WTC11 (cell line): Measurements from ENCODE around the gene NOP10. TPM values are rescaled to one million over a fixed set of nuclear protein-coding genes. Genes with fewer than 3 reads are reported as not detected.

Source experiments
- ATF1 ChIP-seq: sonication (generic); formaldehyde crosslinking; IDR thresholded peaks from 2 replicates; pipeline ENCODE4 v1.8.1; 2023; ENCODE audit warnings: mild to moderate bottlenecking, moderate library complexity, missing genetic modification reagents
- CREM ChIP-seq: sonication (generic); formaldehyde crosslinking; IDR thresholded peaks from 2 replicates; pipeline ENCODE4 v1.8.1; 2022; ENCODE audit warnings: mild to moderate bottlenecking, missing genetic modification reagents, moderate library complexity
- FOXK1 ChIP-seq: sonication (generic); formaldehyde crosslinking; IDR thresholded peaks from 2 replicates; pipeline ENCODE4 v1.8.0; 2022; ENCODE audit warnings: mild to moderate bottlenecking, moderate library complexity, missing genetic modification reagents
- GABPB1 ChIP-seq: sonication (generic); formaldehyde crosslinking; IDR thresholded peaks from 2 replicates; pipeline ENCODE4 v1.8.1; 2023; ENCODE audit warnings: mild to moderate bottlenecking, missing genetic modification reagents
- HMGA2 ChIP-seq: fragments of 250-450 bp; sonication (Bioruptor Pico); IDR thresholded peaks from 2 replicates; pipeline ENCODE4 v1.4.0; 2021; ENCODE audit warnings: mild to moderate bottlenecking, moderate library complexity
- IRF2 ChIP-seq: sonication (generic); formaldehyde crosslinking; IDR thresholded peaks from 2 replicates; pipeline ENCODE4 v1.8.0; 2022; ENCODE audit warnings: low read depth, missing genetic modification reagents, borderline replicate concordance
- NFE2L1 ChIP-seq: sonication (generic); formaldehyde crosslinking; IDR thresholded peaks from 2 replicates; pipeline ENCODE4 v1.8.1; 2023; ENCODE audit warnings: missing genetic modification reagents
- NFYB ChIP-seq: sonication (generic); formaldehyde crosslinking; conservative IDR thresholded peaks from 2 replicates; pipeline ENCODE4 v1.8.0; 2022; ENCODE audit warnings: low read depth, missing genetic modification reagents
- NR3C1 ChIP-seq: sonication (generic); formaldehyde crosslinking; conservative IDR thresholded peaks from 2 replicates; pipeline ENCODE4 v1.8.1; 2023; ENCODE audit warnings: low read depth, mild to moderate bottlenecking, missing genetic modification reagents
- PRRX2 ChIP-seq: fragments of 250-450 bp; sonication (Bioruptor Pico); IDR thresholded peaks from 2 replicates; pipeline ENCODE4 v1.8.0; 2021; ENCODE audit warnings: mild to moderate bottlenecking
- RELA ChIP-seq: sonication (generic); formaldehyde crosslinking; IDR thresholded peaks from 2 replicates; pipeline ENCODE4 v1.8.1; 2022; ENCODE audit warnings: missing genetic modification reagents, mild to moderate bottlenecking, borderline replicate concordance
- SP1 ChIP-seq: sonication (generic); formaldehyde crosslinking; conservative IDR thresholded peaks from 2 replicates; pipeline ENCODE4 v1.8.1; 2022; ENCODE audit warnings: missing genetic modification reagents
- TCF7 ChIP-seq: sonication (generic); formaldehyde crosslinking; IDR thresholded peaks from 2 replicates; pipeline ENCODE4 v1.8.0; 2022; ENCODE audit warnings: mild to moderate bottlenecking, low read depth, missing genetic modification reagents, moderate library complexity
- TEAD1 ChIP-seq: sonication (generic); formaldehyde crosslinking; IDR thresholded peaks from 2 replicates; pipeline ENCODE4 v1.8.0; 2022; ENCODE audit warnings: mild to moderate bottlenecking, missing genetic modification reagents
- ZNF396 ChIP-seq: fragments of 250-450 bp; sonication (Bioruptor Pico); IDR thresholded peaks from 2 replicates; pipeline ENCODE4 v1.8.0; 2021; ENCODE audit warnings: mild to moderate bottlenecking, moderate library complexity, borderline replicate concordance
- ZNF416 ChIP-seq: fragments of 250-450 bp; sonication (Bioruptor Pico); IDR thresholded peaks from 2 replicates; pipeline ENCODE4 v1.9.0; 2021; ENCODE audit warnings: mild to moderate bottlenecking, inconsistent platforms
- total RNA-seq: library from RNA; stranded (reverse); gene quantifications from 3 replicates; pipeline ENCODE4 v1.2.3, GENCODE V29; 2021
- TF ChIP-seq, protein P1 (sequence below): sonication (generic); formaldehyde crosslinking; IDR thresholded peaks from 2 replicates; pipeline ENCODE4 v1.8.1; 2023; ENCODE audit warnings: mild to moderate bottlenecking, missing genetic modification reagents, moderate library complexity
- TF ChIP-seq, protein P2 (sequence below): sonication (generic); formaldehyde crosslinking; IDR thresholded peaks from 2 replicates; pipeline ENCODE4 v1.8.0; 2023; ENCODE audit warnings: missing genetic modification reagents, mild to moderate bottlenecking, borderline replicate concordance
- TF ChIP-seq, protein P3 (sequence below): sonication (generic); formaldehyde crosslinking; IDR thresholded peaks from 2 replicates; pipeline ENCODE4 v1.8.0; 2022; ENCODE audit warnings: mild to moderate bottlenecking, missing genetic modification reagents
- TF ChIP-seq, protein P4 (sequence below): sonication (generic); formaldehyde crosslinking; conservative IDR thresholded peaks from 2 replicates; pipeline ENCODE4 v1.8.1; 2022; ENCODE audit warnings: mild to moderate bottlenecking, missing genetic modification reagents
- TF ChIP-seq, protein P5 (sequence below): fragments of 250-450 bp; sonication (Bioruptor Pico); IDR thresholded peaks from 2 replicates; pipeline ENCODE4 v1.8.0; 2021; ENCODE audit warnings: mild to moderate bottlenecking
- TF ChIP-seq, protein P6 (sequence below): sonication (generic); formaldehyde crosslinking; IDR thresholded peaks from 2 replicates; pipeline ENCODE4 v1.8.1; 2023; ENCODE audit warnings: mild to moderate bottlenecking, missing genetic modification reagents, borderline replicate concordance
- TF ChIP-seq, protein P7 (sequence below): sonication (generic); formaldehyde crosslinking; IDR thresholded peaks from 2 replicates; pipeline ENCODE4 v1.8.1; 2023; ENCODE audit warnings: mild to moderate bottlenecking, moderate library complexity, missing genetic modification reagents

NOP10 gene
- total RNA-seq, 1 experiment from 2014 or later: 220 TPM

DNA sequence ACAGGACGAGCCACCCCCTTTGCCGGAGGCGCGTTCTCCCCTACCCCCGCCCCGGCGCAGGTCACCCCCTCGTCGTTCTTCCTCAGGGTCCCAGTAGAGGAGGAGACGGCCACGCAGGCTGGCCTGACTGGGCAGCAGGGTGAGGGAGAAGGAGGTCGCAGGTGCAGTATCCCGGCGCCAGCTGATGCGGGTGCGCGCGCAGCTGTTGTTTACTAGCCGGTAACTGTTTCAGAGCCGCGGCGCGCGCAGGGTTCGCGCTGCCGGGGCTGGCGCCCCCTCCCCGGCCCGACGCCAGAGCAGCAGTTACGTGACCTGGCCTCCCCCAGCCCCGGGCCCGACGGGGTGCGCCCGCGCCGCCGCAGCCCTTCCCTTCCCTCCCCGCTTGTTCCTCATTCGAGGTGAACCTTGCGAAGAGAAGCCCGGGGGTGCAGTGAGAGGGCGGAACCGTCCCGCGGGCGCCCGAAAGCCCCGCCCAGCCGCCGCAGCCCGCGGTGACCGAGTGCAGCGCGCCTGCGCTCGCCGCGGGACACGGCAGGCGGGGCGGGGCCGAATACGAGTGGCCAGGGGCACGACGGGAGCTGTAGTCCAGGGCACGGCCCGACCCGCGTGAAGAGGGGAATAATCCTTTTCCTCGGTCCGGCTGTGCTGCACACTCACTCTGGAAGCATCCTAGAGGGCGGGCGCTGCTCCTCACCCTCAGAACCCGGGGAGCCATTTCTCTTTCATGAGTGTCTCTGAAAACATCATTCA is 5.2 kb downstream of the NOP10 start, which contains the start of gene SLC12A6 (continued):
- TF ChIP-seq NFYB (CRISPR knock-in tag) (no peak), PRRX2 (CRISPR knock-in tag) (no peak), TCF7 (CRISPR knock-in tag) (no peak), SP1 (CRISPR knock-in tag) (peak; percentile 83), GABPB1 (CRISPR knock-in tag) (no peak), RELA (CRISPR knock-in tag) (no peak), ZNF396 (no peak), NR3C1 (CRISPR knock-in tag) (no peak), CREM (CRISPR knock-in tag) (no peak), NFE2L1 (CRISPR knock-in tag) (no peak; the same call in 1 of the 2 replicates), ATF1 (CRISPR knock-in tag) (no peak), ZNF416 (CRISPR knock-in tag) (no peak), HMGA2 (no peak), IRF2 (CRISPR knock-in tag) (no peak), TEAD1 (CRISPR knock-in tag) (no peak), FOXK1 (CRISPR knock-in tag) (peak; percentile 97)
- TF ChIP-seq, protein P1, sequence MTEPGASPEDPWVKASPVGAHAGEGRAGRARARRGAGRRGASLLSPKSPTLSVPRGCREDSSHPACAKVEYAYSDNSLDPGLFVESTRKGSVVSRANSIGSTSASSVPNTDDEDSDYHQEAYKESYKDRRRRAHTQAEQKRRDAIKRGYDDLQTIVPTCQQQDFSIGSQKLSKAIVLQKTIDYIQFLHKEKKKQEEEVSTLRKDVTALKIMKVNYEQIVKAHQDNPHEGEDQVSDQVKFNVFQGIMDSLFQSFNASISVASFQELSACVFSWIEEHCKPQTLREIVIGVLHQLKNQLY (CRISPR knock-in tag): no peak
- TF ChIP-seq, protein P2, sequence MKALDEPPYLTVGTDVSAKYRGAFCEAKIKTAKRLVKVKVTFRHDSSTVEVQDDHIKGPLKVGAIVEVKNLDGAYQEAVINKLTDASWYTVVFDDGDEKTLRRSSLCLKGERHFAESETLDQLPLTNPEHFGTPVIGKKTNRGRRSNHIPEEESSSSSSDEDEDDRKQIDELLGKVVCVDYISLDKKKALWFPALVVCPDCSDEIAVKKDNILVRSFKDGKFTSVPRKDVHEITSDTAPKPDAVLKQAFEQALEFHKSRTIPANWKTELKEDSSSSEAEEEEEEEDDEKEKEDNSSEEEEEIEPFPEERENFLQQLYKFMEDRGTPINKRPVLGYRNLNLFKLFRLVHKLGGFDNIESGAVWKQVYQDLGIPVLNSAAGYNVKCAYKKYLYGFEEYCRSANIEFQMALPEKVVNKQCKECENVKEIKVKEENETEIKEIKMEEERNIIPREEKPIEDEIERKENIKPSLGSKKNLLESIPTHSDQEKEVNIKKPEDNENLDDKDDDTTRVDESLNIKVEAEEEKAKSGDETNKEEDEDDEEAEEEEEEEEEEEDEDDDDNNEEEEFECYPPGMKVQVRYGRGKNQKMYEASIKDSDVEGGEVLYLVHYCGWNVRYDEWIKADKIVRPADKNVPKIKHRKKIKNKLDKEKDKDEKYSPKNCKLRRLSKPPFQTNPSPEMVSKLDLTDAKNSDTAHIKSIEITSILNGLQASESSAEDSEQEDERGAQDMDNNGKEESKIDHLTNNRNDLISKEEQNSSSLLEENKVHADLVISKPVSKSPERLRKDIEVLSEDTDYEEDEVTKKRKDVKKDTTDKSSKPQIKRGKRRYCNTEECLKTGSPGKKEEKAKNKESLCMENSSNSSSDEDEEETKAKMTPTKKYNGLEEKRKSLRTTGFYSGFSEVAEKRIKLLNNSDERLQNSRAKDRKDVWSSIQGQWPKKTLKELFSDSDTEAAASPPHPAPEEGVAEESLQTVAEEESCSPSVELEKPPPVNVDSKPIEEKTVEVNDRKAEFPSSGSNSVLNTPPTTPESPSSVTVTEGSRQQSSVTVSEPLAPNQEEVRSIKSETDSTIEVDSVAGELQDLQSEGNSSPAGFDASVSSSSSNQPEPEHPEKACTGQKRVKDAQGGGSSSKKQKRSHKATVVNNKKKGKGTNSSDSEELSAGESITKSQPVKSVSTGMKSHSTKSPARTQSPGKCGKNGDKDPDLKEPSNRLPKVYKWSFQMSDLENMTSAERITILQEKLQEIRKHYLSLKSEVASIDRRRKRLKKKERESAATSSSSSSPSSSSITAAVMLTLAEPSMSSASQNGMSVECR (CRISPR knock-in tag): peak; percentile 89; the same call in 1 of the 2 replicates
- TF ChIP-seq, protein P3, sequence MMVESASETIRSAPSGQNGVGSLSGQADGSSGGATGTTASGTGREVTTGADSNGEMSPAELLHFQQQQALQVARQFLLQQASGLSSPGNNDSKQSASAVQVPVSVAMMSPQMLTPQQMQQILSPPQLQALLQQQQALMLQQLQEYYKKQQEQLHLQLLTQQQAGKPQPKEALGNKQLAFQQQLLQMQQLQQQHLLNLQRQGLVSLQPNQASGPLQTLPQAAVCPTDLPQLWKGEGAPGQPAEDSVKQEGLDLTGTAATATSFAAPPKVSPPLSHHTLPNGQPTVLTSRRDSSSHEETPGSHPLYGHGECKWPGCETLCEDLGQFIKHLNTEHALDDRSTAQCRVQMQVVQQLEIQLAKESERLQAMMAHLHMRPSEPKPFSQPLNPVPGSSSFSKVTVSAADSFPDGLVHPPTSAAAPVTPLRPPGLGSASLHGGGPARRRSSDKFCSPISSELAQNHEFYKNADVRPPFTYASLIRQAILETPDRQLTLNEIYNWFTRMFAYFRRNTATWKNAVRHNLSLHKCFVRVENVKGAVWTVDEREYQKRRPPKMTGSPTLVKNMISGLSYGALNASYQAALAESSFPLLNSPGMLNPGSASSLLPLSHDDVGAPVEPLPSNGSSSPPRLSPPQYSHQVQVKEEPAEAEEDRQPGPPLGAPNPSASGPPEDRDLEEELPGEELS (CRISPR knock-in tag): peak; percentile 70; the same call in 1 of the 2 replicates
- TF ChIP-seq, protein P4, sequence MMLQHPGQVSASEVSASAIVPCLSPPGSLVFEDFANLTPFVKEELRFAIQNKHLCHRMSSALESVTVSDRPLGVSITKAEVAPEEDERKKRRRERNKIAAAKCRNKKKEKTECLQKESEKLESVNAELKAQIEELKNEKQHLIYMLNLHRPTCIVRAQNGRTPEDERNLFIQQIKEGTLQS (CRISPR knock-in tag): no peak
- TF ChIP-seq, protein P5, sequence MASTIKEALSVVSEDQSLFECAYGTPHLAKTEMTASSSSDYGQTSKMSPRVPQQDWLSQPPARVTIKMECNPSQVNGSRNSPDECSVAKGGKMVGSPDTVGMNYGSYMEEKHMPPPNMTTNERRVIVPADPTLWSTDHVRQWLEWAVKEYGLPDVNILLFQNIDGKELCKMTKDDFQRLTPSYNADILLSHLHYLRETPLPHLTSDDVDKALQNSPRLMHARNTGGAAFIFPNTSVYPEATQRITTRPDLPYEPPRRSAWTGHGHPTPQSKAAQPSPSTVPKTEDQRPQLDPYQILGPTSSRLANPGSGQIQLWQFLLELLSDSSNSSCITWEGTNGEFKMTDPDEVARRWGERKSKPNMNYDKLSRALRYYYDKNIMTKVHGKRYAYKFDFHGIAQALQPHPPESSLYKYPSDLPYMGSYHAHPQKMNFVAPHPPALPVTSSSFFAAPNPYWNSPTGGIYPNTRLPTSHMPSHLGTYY (CRISPR knock-in tag): no peak
- TF ChIP-seq, protein P6, sequence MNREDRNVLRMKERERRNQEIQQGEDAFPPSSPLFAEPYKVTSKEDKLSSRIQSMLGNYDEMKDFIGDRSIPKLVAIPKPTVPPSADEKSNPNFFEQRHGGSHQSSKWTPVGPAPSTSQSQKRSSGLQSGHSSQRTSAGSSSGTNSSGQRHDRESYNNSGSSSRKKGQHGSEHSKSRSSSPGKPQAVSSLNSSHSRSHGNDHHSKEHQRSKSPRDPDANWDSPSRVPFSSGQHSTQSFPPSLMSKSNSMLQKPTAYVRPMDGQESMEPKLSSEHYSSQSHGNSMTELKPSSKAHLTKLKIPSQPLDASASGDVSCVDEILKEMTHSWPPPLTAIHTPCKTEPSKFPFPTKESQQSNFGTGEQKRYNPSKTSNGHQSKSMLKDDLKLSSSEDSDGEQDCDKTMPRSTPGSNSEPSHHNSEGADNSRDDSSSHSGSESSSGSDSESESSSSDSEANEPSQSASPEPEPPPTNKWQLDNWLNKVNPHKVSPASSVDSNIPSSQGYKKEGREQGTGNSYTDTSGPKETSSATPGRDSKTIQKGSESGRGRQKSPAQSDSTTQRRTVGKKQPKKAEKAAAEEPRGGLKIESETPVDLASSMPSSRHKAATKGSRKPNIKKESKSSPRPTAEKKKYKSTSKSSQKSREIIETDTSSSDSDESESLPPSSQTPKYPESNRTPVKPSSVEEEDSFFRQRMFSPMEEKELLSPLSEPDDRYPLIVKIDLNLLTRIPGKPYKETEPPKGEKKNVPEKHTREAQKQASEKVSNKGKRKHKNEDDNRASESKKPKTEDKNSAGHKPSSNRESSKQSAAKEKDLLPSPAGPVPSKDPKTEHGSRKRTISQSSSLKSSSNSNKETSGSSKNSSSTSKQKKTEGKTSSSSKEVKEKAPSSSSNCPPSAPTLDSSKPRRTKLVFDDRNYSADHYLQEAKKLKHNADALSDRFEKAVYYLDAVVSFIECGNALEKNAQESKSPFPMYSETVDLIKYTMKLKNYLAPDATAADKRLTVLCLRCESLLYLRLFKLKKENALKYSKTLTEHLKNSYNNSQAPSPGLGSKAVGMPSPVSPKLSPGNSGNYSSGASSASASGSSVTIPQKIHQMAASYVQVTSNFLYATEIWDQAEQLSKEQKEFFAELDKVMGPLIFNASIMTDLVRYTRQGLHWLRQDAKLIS: no peak
- TF ChIP-seq, protein P7, sequence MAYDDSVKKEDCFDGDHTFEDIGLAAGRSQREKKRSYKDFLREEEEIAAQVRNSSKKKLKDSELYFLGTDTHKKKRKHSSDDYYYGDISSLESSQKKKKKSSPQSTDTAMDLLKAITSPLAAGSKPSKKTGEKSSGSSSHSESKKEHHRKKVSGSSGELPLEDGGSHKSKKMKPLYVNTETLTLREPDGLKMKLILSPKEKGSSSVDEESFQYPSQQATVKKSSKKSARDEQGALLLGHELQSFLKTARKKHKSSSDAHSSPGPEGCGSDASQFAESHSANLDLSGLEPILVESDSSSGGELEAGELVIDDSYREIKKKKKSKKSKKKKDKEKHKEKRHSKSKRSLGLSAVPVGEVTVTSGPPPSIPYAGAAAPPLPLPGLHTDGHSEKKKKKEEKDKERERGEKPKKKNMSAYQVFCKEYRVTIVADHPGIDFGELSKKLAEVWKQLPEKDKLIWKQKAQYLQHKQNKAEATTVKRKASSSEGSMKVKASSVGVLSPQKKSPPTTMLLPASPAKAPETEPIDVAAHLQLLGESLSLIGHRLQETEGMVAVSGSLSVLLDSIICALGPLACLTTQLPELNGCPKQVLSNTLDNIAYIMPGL: peak; percentile 81; the same call in 1 of the 2 replicates
